ENCODE results near the gene SCFD2. TPM values are rescaled to one million over a fixed set of nuclear protein-coding genes. Genes with fewer than 3 reads are reported as not detected.

SCFD2 gene
- polyA plus RNA-seq, 1 donor from 2014 or later: 5.0 TPM

DNA sequence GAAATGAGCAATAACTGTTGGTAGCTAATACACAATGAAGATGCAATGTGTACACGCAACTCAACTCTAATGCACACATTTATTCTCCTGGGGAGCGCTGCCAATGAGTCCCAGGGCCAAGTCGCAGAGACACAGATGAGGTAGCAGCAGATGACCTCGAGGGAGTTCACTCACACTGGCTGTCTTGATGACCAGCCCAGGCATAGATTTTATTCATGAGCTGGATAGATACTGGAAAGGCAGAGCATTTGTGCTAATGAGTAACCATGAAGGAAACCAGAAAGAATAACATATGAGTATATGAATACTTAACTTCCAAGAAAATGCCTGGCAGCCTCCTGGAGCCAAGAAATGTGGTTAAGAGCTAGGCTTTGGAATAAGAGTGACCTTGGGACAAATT is 461.4 kb downstream of the SCFD2 start:
- Histone ChIP-seq H3K9me3 (ENCODE audit: low read length) (no peaks in the 10 kb centered on the region), H3K9ac (ENCODE audit: low read length) (no peak overlapping the region), H3K4me2 (ENCODE audit: low read length) (no peak overlapping the region), H3K79me2 (replicated peaks; ENCODE audit: insufficient read depth, low read length) (no peaks in the 10 kb centered on the region), H3K36me3 (ENCODE audit: insufficient read depth, low read length) (no peaks in the 10 kb centered on the region), H4K20me1 (ENCODE audit: insufficient read depth) (no peaks in the 10 kb centered on the region), H3K27ac (ENCODE audit: low read length) (no peak overlapping the region), H3K9me2 (ENCODE audit: insufficient read depth, low read length) (no peaks in the 10 kb centered on the region), H2AFZ (ENCODE audit: low read depth, low read length) (no peak overlapping the region), H3F3A (ENCODE audit: insufficient read depth, low read length, poor library complexity, severe bottlenecking) (no peaks in the 10 kb centered on the region), H3K27me3 (ENCODE audit: insufficient read depth, low read depth, low read length) (no peaks in the 10 kb centered on the region), H3K4me3 (ENCODE audit: low read length) (no peak overlapping the region)
- TF ChIP-seq POLR2AphosphoS5 (IDR thresholded peaks at IDR 0.05) (no peak), RAD21 (conservative IDR thresholded peaks at IDR 0.05) (no peak), SMC3 (conservative IDR thresholded peaks at IDR 0.05; ENCODE audit: poor library complexity) (no peak), MXI1 (conservative IDR thresholded peaks at IDR 0.05; ENCODE audit: poor library complexity, severe bottlenecking) (no peak), EP300 (conservative IDR thresholded peaks at IDR 0.05; ENCODE audit: poor library complexity, severe bottlenecking) (no peak)
- TF ChIP-seq, protein P1, sequence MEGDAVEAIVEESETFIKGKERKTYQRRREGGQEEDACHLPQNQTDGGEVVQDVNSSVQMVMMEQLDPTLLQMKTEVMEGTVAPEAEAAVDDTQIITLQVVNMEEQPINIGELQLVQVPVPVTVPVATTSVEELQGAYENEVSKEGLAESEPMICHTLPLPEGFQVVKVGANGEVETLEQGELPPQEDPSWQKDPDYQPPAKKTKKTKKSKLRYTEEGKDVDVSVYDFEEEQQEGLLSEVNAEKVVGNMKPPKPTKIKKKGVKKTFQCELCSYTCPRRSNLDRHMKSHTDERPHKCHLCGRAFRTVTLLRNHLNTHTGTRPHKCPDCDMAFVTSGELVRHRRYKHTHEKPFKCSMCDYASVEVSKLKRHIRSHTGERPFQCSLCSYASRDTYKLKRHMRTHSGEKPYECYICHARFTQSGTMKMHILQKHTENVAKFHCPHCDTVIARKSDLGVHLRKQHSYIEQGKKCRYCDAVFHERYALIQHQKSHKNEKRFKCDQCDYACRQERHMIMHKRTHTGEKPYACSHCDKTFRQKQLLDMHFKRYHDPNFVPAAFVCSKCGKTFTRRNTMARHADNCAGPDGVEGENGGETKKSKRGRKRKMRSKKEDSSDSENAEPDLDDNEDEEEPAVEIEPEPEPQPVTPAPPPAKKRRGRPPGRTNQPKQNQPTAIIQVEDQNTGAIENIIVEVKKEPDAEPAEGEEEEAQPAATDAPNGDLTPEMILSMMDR (IDR thresholded peaks at IDR 0.05; ENCODE audit: poor library complexity, severe bottlenecking): no peak

DNA sequence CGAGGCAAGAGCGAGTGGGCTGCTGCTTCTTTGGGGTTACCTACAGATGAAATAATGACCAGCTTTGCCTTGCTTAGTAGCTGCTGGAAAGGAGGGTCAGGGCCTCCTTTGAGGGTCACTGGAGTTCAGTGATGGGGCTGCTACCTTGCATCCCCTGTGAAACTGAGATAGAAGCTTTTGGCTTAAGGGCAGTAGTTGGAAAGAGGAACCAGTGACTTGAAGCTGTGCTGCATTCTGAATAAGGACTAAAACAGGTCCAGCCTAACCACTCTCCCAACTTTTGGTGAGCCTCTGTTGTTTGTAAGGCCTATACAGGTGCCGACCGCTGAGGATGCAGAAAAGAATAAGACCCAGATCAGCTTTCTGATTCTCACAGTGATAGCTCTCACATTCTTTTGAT is 462.6 kb downstream of the SCFD2 start:
- H3K9ac ChIP-seq (ENCODE audit: low read length): no peak overlapping the region
- no peaks in the 10 kb centered on the region for H3K36me3 ChIP-seq (ENCODE audit: insufficient read depth, low read length)
- H2AFZ ChIP-seq (ENCODE audit: low read depth, low read length): no peak overlapping the region
- H3F3A ChIP-seq (ENCODE audit: insufficient read depth, low read length, poor library complexity, severe bottlenecking): no peaks in the 10 kb centered on the region
- H4K20me1 ChIP-seq (ENCODE audit: insufficient read depth): no peaks in the 10 kb centered on the region
- no peak overlapping the region for H3K4me2 ChIP-seq (ENCODE audit: low read length)
- H3K27me3 ChIP-seq (ENCODE audit: insufficient read depth, low read depth, low read length): no peaks in the 10 kb centered on the region
- H3K9me2 ChIP-seq (ENCODE audit: insufficient read depth, low read length): no peaks in the 10 kb centered on the region
- TF ChIP-seq REST (IDR thresholded peaks at IDR 0.05; ENCODE audit: borderline replicate concordance) (no peak), MXI1 (conservative IDR thresholded peaks at IDR 0.05; ENCODE audit: poor library complexity, severe bottlenecking) (no peak), SMC3 (conservative IDR thresholded peaks at IDR 0.05; ENCODE audit: poor library complexity) (no peak), EP300 (conservative IDR thresholded peaks at IDR 0.05; ENCODE audit: poor library complexity, severe bottlenecking) (no peak), TAF1 (IDR thresholded peaks at IDR 0.05; ENCODE audit: low read depth) (no peak), RAD21 (conservative IDR thresholded peaks at IDR 0.05) (no peak), POLR2AphosphoS5 (IDR thresholded peaks at IDR 0.05) (no peak), EZH2 (IDR thresholded peaks at IDR 0.05; ENCODE audit: borderline replicate concordance, insufficient read depth, low read length, poor library complexity, severe bottlenecking) (no peak)
- TF ChIP-seq, protein P1 (IDR thresholded peaks at IDR 0.05; ENCODE audit: poor library complexity, severe bottlenecking): no peak
- no peak overlapping the region for H3K4me3 ChIP-seq (ENCODE audit: low read length)
- H3K9me3 ChIP-seq (ENCODE audit: low read length): no peaks in the 10 kb centered on the region
- no peak overlapping the region for H3K27ac ChIP-seq (ENCODE audit: low read length)
- H3K79me2 ChIP-seq (replicated peaks; ENCODE audit: insufficient read depth, low read length): no peaks in the 10 kb centered on the region
